Measurements from ENCODE around the gene EXOSC7.

DNA sequence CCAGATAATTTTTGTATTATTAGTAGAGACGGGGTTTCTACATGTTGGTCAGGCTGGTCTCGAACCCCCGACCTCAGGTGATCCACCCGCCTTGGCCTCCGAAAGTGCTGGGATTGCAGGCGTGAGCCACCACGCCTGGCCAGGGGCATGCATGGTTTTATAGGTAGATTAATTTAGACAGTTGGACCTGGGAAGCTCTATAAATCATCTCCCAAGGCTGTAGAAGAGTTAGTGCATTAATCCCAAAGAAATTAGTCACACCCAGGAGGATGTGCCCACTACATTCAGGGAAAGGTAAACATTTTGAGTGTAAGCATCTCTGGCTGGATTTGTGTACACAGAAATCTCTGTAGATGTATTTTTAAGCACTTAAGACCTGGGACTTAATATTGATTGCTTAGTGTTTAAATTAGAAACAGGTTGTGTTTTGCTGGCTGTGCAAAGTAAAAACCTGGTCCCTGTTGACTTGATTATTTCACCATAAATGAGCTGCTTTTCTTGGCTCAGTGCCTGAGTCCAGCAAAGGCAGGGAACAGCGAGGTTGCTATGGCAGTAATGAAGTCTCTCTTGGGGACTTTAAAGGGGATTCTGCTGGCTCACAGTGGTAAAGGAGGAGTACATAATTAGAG lies 19.2 kb downstream of the EXOSC7 start:
- TF ChIP-seq, protein P1, sequence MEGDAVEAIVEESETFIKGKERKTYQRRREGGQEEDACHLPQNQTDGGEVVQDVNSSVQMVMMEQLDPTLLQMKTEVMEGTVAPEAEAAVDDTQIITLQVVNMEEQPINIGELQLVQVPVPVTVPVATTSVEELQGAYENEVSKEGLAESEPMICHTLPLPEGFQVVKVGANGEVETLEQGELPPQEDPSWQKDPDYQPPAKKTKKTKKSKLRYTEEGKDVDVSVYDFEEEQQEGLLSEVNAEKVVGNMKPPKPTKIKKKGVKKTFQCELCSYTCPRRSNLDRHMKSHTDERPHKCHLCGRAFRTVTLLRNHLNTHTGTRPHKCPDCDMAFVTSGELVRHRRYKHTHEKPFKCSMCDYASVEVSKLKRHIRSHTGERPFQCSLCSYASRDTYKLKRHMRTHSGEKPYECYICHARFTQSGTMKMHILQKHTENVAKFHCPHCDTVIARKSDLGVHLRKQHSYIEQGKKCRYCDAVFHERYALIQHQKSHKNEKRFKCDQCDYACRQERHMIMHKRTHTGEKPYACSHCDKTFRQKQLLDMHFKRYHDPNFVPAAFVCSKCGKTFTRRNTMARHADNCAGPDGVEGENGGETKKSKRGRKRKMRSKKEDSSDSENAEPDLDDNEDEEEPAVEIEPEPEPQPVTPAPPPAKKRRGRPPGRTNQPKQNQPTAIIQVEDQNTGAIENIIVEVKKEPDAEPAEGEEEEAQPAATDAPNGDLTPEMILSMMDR (conservative IDR thresholded peaks at IDR 0.05 in 1 of 2, IDR thresholded peaks at IDR 0.05 in 1 of 2; ENCODE audit: extremely low read depth in 1 of 2, insufficient read depth in 1 of 2, low read depth in 1 of 2, low read length in 2 of 2) = no peak
- TF ChIP-seq EZH2 (IDR thresholded peaks at IDR 0.05; ENCODE audit: borderline replicate concordance, low read length) = no peak
